A673 (cell line): ENCODE results near the gene MFRP. TPM values are rescaled to one million over a fixed set of nuclear protein-coding genes. Genes with fewer than 3 reads are reported as not detected.

Experiments
- Bru-seq: library from RNA; stranded (reverse); fragments of 400-500 nt; gene quantifications from one replicate; lab custom pipeline; 2021; lab: Mats Ljungman, UMichigan
- BruChase-seq, 2 experiments: library from RNA; stranded (reverse); fragments of 400-500 nt; gene quantifications; one replicate each; lab custom pipeline; 2021; lab: Mats Ljungman, UMichigan
- BruUV-seq: library from RNA; stranded (reverse); fragments of 400-500 nt; replicated peaks from 2 replicates; lab custom pipeline; 2021; lab: Mats Ljungman, UMichigan
- CTCF ChIA-PET: fragments of 300-600 bp; sonication (Branson Sonifier 250); formaldehyde crosslinking; loops from one replicate; lab custom pipeline; 2022; ENCODE audit warnings: antibody characterized with exemption; lab: Charles Lee
- POLR2A ChIA-PET: fragments of 300-600 bp; sonication (Branson Sonifier 250); formaldehyde crosslinking; loops from one replicate; lab custom pipeline; 2022; ENCODE audit warnings: antibody characterized with exemption; ENCODE audit not compliant: low non-redundant PET; lab: Charles Lee
- DNase-seq: peaks from one replicate; pipeline ENCODE4 v3.0.0-alpha.2; 2015; ENCODE audit warnings: low spot score
- H3K27ac ChIP-seq: fragments of 200-600 bp; sonication (generic); 2 replicates; pipeline ENCODE4 v1.5.1; 2016; ENCODE audit warnings: mixed run types, low read depth, mild to moderate bottlenecking, mixed read lengths, antibody characterized with exemption, low read length; ENCODE audit not compliant: poor library complexity, severe bottlenecking
- H3K27me3 ChIP-seq: fragments of 200-600 bp; sonication (generic); replicated peaks from 2 replicates; pipeline ENCODE4 v1.6.1; 2017; ENCODE audit warnings: mixed run types, low read depth, mild to moderate bottlenecking, mixed read lengths, antibody characterized with exemption, low read length; ENCODE audit not compliant: insufficient read depth, poor library complexity
- H3K36me3 ChIP-seq: fragments of 200-600 bp; sonication (generic); 2 replicates; pipeline ENCODE4 v1.6.1; 2016; ENCODE audit warnings: mixed run types, mild to moderate bottlenecking, mixed read lengths, antibody characterized with exemption, low read length; ENCODE audit not compliant: insufficient read depth, poor library complexity, severe bottlenecking
- H3K4me1 ChIP-seq: fragments of 200-600 bp; sonication (generic); 2 replicates; pipeline ENCODE4 v1.6.1; 2017; ENCODE audit warnings: mixed run types, mild to moderate bottlenecking, mixed read lengths, antibody characterized with exemption, low read length; ENCODE audit not compliant: insufficient read depth, poor library complexity, severe bottlenecking
- H3K4me3 ChIP-seq: fragments of 200-600 bp; sonication (generic); 2 replicates; pipeline ENCODE4 v1.5.1; 2016; ENCODE audit warnings: low read depth, mixed run types, mild to moderate bottlenecking, mixed read lengths, low read length; ENCODE audit not compliant: poor library complexity, severe bottlenecking
- H3K9me3 ChIP-seq: fragments of 200-600 bp; sonication (generic); 2 replicates; pipeline ENCODE4 v1.6.1; 2016; ENCODE audit warnings: mixed run types, low read depth, mild to moderate bottlenecking, mixed read lengths, antibody characterized with exemption, low read length; ENCODE audit not compliant: poor library complexity, severe bottlenecking
- EZH2 ChIP-seq: fragments of 200-600 bp; sonication (generic); IDR thresholded peaks from 2 replicates; pipeline ENCODE4 v1.6.1; 2017; ENCODE audit warnings: borderline replicate concordance, low read depth, mild to moderate bottlenecking, mixed read lengths, antibody characterized with exemption, low read length; ENCODE audit not compliant: poor library complexity, severe bottlenecking
- intact Hi-C: fragments of 100-400 bp; cut with micrococcal nuclease; formaldehyde crosslinking; loops from one replicate; pipeline ENCODE4 v1.10.0; 2022; ENCODE audit not compliant: unreplicated experiment
- long read RNA-seq: library from polyadenylated mRNA; stranded (forward); transcript quantifications from one replicate; pipeline ENCODE4 v2.0.0, GENCODE V29; 2022
- total RNA-seq: library from RNA; stranded (reverse); gene quantifications from 2 replicates; pipeline ENCODE4 v1.2.3, GENCODE V29; 2021
- TF ChIP-seq, protein P1 (sequence below): fragments of 300-800, 200-600 bp; sonication (generic); conservative IDR thresholded peaks from 2 replicates; pipeline ENCODE4 v1.5.1; 2017; ENCODE audit warnings: low read depth, mild to moderate bottlenecking, antibody characterized with exemption, low read length, moderate library complexity, mixed read lengths

The MFRP gene
- not detected in 2 replicates for total RNA-seq
- Bru-seq, nascent RNA: not detected
- not detected for BruChase-seq, experiment 1, labeled RNA remaining after a 2-hour chase
- BruChase-seq, experiment 2, labeled RNA remaining after a 6-hour chase: not detected
- long read RNA-seq: 0 reads

DNA sequence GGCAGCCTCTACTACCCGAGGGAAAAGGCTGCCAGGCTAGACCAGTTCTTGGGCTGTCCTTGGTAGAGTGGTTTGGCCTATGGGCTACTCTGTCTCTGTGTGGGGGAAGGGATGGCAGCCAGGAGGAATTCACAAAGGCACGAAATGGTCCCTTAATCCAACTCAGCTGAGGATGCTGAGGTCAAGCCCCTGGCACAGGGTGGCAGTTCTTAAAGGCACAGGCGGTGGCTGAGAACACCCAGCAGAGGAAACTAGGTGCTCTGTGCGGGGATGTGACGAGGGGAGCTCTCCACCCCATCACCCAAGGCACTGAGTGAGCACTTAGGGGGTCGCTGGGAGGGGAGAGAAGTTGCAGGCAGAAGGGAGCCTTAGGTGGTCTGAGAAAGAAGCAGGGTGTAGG, at the start of gene MFRP:
MFRP (minus strand) TSS at position 101 of the 400 bp plus-strand sequence. CDS start 192 bp downstream, outside the sequence.
- DNase-seq: no peak
- no peak within 1 kb of the TSS for H3K27ac ChIP-seq
- BruUV-seq: no TSS peak
- H3K4me1 ChIP-seq: no peaks in the 10 kb centered on the region
- CTCF ChIA-PET: no interaction called here
- H3K36me3 ChIP-seq: no peaks in the 10 kb centered on the region
- no peak for TF ChIP-seq EZH2
- TF ChIP-seq, protein P1, sequence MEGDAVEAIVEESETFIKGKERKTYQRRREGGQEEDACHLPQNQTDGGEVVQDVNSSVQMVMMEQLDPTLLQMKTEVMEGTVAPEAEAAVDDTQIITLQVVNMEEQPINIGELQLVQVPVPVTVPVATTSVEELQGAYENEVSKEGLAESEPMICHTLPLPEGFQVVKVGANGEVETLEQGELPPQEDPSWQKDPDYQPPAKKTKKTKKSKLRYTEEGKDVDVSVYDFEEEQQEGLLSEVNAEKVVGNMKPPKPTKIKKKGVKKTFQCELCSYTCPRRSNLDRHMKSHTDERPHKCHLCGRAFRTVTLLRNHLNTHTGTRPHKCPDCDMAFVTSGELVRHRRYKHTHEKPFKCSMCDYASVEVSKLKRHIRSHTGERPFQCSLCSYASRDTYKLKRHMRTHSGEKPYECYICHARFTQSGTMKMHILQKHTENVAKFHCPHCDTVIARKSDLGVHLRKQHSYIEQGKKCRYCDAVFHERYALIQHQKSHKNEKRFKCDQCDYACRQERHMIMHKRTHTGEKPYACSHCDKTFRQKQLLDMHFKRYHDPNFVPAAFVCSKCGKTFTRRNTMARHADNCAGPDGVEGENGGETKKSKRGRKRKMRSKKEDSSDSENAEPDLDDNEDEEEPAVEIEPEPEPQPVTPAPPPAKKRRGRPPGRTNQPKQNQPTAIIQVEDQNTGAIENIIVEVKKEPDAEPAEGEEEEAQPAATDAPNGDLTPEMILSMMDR: no peak
- H3K4me3 ChIP-seq: no peak within 1 kb of the TSS
- intact Hi-C loops: no loop called here
- no peaks in the 10 kb centered on the region for H3K27me3 ChIP-seq
- POLR2A ChIA-PET: no interaction called here
- no peaks in the 10 kb centered on the region for H3K9me3 ChIP-seq

DNA sequence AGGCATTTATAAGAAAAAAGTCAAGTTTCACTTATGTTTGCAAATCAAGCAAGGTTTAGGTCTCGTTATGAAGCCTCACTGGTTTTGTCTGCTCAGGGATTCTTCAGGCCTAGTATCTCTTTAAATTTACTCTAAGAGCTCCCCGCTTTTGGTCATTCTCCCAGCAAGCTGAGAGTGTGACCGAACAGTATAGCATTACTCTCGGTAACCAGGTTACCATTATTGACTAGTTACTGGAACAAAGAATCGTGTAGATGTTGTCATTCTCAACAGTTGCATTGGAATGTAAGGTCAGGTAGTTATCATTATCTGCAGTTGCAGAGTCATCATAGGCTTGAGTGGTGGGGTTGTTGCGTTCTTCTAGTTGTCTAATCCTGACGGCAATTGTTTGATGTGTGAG, 44.8 kb upstream of the MFRP start:
- intact Hi-C loops: no loop called here
- CTCF ChIA-PET: no interaction called here
- H3K4me1 ChIP-seq: no peaks in the 10 kb centered on the region
- TF ChIP-seq EZH2: no peak
- H3K9me3 ChIP-seq: no peaks in the 10 kb centered on the region
- no peak overlapping the region for H3K4me3 ChIP-seq
- POLR2A ChIA-PET: no interaction called here
- no peaks in the 10 kb centered on the region for H3K36me3 ChIP-seq
- BruUV-seq: no TSS peak
- no peak overlapping the region for H3K27ac ChIP-seq
- DNase-seq: no peak
- H3K27me3 ChIP-seq: no peaks in the 10 kb centered on the region

DNA sequence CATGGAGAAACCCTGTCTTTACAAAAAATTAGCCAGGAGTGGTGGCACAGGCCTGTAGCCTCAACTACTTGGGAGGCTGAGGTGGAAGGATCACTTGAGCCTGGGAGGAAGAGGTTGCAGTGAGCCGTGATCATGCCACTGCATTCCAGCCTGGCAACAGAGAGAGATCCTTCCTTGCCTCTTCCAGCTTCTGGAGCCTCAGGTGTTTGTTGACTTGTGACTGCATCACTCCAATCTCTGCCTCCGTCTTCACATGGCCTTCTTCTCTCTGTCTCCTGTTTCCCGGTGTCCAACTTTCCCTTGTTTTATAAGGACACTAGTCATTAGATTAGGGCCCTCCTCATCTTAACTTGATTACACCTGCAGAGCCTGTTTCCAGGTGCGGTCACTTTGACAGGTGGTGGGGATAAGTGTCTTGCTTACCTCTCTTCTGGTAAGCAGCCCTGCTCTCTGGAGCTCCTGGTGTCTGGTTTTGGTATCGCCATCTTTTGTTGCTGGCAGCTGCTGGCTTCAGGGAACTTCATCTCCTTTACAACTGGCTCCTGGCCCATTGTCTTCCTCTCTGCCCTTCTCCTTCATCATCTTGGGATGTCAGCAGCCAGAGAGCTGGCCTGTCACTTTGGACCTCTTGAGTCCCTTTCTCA, 43.2 kb upstream of the MFRP start:
- Histone ChIP-seq H3K36me3 (no peaks in the 10 kb centered on the region), H3K9me3 (no peaks in the 10 kb centered on the region), H3K27ac (no peak overlapping the region), H3K27me3 (no peaks in the 10 kb centered on the region), H3K4me3 (no peak overlapping the region), H3K4me1 (no peaks in the 10 kb centered on the region)
- POLR2A ChIA-PET: no interaction called here
- no TSS peak for BruUV-seq
- no peak for DNase-seq
- CTCF ChIA-PET: interaction anchor here (0.6 to 0.8 kb wide), 3 partner anchors 21 to 85 kb away, joined by 3 to 5 read pairs (median 3); no protein-coding TSS in a partner anchor
- no peak for TF ChIP-seq EZH2
- TF ChIP-seq, protein P1: peak; percentile 54
- intact Hi-C loops: no loop called here
